Anterior cingulate cortex (tissue), 58 donors: ENCODE measurements around the gene SLFN12L.
A peak's percentile ranks its signal among the peaks of the same experiment; 100 is the strongest.
"Not testable (repeated sequence)": the region's sequence is repeated elsewhere in the genome, so short reads cannot be mapped to it uniquely, and the experiment has no call there.

Experiments used
- DNase-seq, 58 donors: peaks; one replicate each; lab custom pipeline; 2025; lab: John Stamatoyannopoulos, UW

SLFN12L gene

GRCh38 chr17:35537601-35538141, at the start of gene SLFN12L:
TSS of gene SLFN12L (minus strand) at chr17:35537678. CDS start at chr17:35522364, 15,314 bp downstream.
- no peak for DNase-seq

- no peak for DNase-seq
Measured at GRCh38 chr17:35586569-35587073, 49.1 kb upstream of the SLFN12L start.

- no peak for DNase-seq
Measured at GRCh38 chr17:35584061-35584460, 46.6 kb upstream of the SLFN12L start.

GRCh38 chr17:35578929-35579432, 41.5 kb upstream of the SLFN12L start:
- DNase-seq = no peak

- peak; percentile 50 to 97 (median 90) for DNase-seq
Measured at GRCh38 chr17:35578197-35578928, 40.9 kb upstream of the SLFN12L start, which contains the start of gene PEX12. TSS of gene PEX12 (minus strand) at chr17:35578571. CDS start at chr17:35578021, 550 bp downstream.

- DNase-seq = peak in 2 of 58 donors; percentile 5 to 35
Measured at GRCh38 chr17:35577830-35578196, 40.3 kb upstream of the SLFN12L start.

- no peak for DNase-seq
Measured at GRCh38 chr17:35575759-35576158, 38.3 kb upstream of the SLFN12L start.

GRCh38 chr17:35569405-35569804, 31.9 kb upstream of the SLFN12L start:
- no peak for DNase-seq

GRCh38 chr17:35568561-35568960, 31.1 kb upstream of the SLFN12L start:
- DNase-seq = no peak

GRCh38 chr17:35566968-35567367, 29.5 kb upstream of the SLFN12L start:
- peak in 1 of 58 donors; percentile 1 for DNase-seq

- not testable (repeated sequence) for DNase-seq
Measured at GRCh38 chr17:35563181-35563580, 25.7 kb upstream of the SLFN12L start.

GRCh38 chr17:35560703-35561102, 23.2 kb upstream of the SLFN12L start, which contains the start of gene SLFN14:
TSS of gene SLFN14 (minus strand) at chr17:35560819. CDS start at chr17:35558062, 2,757 bp downstream.
- no peak for DNase-seq

- DNase-seq = no peak
Measured at GRCh38 chr17:35559495-35560210, 22.2 kb upstream of the SLFN12L start.

GRCh38 chr17:35557353-35557752, 19.9 kb upstream of the SLFN12L start:
- no peak for DNase-seq

- DNase-seq = no peak
Measured at GRCh38 chr17:35555691-35556090, 18.2 kb upstream of the SLFN12L start.

- DNase-seq = no peak
Measured at GRCh38 chr17:35554668-35555067, 17.2 kb upstream of the SLFN12L start.

- no peak for DNase-seq
Measured at GRCh38 chr17:35553310-35553709, 15.8 kb upstream of the SLFN12L start.

GRCh38 chr17:35548978-35549377, 11.5 kb upstream of the SLFN12L start:
- no peak for DNase-seq

- peak in 7 of 58 donors; percentile 2 to 18 (median 6) for DNase-seq
Measured at GRCh38 chr17:35548208-35548810, 10.8 kb upstream of the SLFN12L start.

- DNase-seq = no peak
Measured at GRCh38 chr17:35546487-35546886, 9.0 kb upstream of the SLFN12L start.
